Measurements from ENCODE around the gene USP4. TPM values are rescaled to one million over a fixed set of nuclear protein-coding genes. Genes with fewer than 3 reads are reported as not detected.
A peak's percentile ranks its signal among the peaks of the same experiment; 100 is the strongest.
"Not testable (repeated sequence)": the region's sequence is repeated elsewhere in the genome, so short reads cannot be mapped to it uniquely, and the experiment has no call there.

The USP4 gene
- total RNA-seq, 4 donors from 2014 or later = 19.8 to 32.6 (median 28.5) TPM

DNA sequence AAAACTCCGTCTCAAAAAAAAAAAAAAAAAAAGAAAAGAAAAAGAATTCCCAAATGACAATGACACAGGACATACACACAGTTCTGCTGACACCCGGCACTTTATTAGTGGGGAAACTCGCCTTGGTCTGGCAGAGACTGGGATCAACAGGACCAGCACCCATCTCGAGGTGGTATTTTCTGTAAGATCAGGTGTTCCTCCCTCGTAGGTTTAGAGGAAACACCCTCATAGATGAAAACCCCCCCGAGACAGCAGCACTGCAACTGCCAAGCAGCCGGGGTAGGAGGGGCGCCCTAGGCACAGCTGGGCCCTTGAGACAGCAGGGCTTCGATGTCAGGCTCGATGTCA lies 17.2 kb upstream of the USP4 start:
- not testable (repeated sequence) for DNase-seq, H3K9me3 ChIP-seq, H3K27me3 ChIP-seq
- Histone ChIP-seq H3K36me3 (peaks cover 25 to 26% of the 10 kb centered on the region in 2 donors), H3K4me1 (peaks cover 17 to 35% of the 10 kb centered on the region in 2 donors), H3K27ac (peak overlapping the region; percentile 68 to 89 (median 81)), H3K4me3 (replicated peaks in 1 of 3) (peak overlapping the region; percentile 7 to 76 (median 61))
- 28 to 43% methylated on average over 8 to 10 of the region's 10 CpGs for WGBS, 2 donors
- intact Hi-C loops (cut with DNase I) = loop anchor here (5.0 kb wide), 1 partner anchor 55 kb away; the partner anchor contains the start of genes RHOA and TCTA

DNA sequence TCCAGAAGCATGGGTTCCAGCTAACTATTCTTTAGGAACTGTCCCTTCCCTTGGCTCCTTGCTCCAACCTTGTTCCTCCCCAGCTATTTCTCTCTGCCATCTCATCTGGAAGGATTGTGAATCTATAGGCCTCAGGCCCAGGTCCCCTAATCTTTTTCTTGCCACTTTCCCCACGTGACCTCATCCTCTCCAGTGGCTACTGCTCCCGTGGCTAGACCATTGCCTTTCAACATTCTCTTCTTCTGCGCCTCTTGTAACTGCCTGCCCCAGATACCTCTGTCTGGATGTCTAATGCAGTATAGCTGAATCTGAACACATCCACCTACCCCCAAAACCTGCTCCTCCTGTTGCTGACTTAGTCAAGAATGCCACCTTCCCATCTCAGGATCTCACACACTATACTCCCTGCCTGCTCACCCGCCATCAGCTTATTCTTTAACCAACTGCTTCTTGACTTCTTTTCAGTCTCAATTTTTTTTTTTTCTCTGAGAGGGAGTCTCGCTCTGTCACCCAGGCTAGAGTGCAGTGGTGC lies 13.1 kb upstream of the USP4 start:
- no peak for DNase-seq
- no peaks in the 10 kb centered on the region for H3K36me3 ChIP-seq
- 90 to 92% methylated on average over 5 of the region's 5 CpGs for WGBS, 2 donors
- intact Hi-C loops (cut with DNase I) = no loop called here
- peaks cover 17 to 43% of the 10 kb centered on the region in 2 donors for H3K4me1 ChIP-seq
- no peak overlapping the region for H3K4me3 ChIP-seq (replicated peaks in 1 of 3)
- no peaks in the 10 kb centered on the region for H3K27me3 ChIP-seq
- no peak for TF ChIP-seq POLR2A (IDR thresholded peaks at IDR 0.05)
- no peak for TF ChIP-seq CTCF (IDR thresholded peaks at IDR 0.05)
- peak overlapping the region; percentile 57 to 81 (median 75) for H3K27ac ChIP-seq
- no peaks in the 10 kb centered on the region for H3K9me3 ChIP-seq

DNA sequence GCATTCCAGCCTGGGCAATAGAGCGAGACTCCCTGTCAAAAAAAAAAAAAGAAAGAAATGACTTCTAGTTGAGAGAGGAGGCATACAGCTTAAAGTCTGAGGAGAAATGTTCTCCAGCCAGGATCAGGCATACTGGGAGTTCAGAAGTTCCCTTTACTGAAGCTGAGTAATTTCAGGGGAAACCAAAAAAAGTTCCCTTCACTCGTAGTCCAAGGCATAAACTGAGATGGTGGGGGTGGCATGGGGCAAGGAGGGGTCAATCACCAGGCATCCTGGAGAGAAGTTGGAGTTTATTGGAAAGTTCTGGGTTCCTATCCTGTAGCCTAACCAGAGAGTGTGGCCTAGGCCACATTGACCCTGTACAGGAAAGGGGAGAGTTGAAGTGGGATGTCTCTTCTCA lies 12.4 kb upstream of the USP4 start:
- no peak for DNase-seq
- Histone ChIP-seq H3K36me3 (no peaks in the 10 kb centered on the region), H3K27me3 (no peaks in the 10 kb centered on the region), H3K4me3 (replicated peaks in 1 of 3) (no peak overlapping the region), H3K4me1 (peaks cover 17 to 43% of the 10 kb centered on the region in 2 donors), H3K9me3 (no peaks in the 10 kb centered on the region), H3K27ac (peak overlapping the region; percentile 57 to 81 (median 75))
- intact Hi-C loops (cut with DNase I) = no loop called here
- 48 to 63% methylated on average over 2 of the region's 2 CpGs for WGBS, 2 donors
- TF ChIP-seq POLR2A (IDR thresholded peaks at IDR 0.05) = no peak
- no peak for TF ChIP-seq CTCF (IDR thresholded peaks at IDR 0.05)

DNA sequence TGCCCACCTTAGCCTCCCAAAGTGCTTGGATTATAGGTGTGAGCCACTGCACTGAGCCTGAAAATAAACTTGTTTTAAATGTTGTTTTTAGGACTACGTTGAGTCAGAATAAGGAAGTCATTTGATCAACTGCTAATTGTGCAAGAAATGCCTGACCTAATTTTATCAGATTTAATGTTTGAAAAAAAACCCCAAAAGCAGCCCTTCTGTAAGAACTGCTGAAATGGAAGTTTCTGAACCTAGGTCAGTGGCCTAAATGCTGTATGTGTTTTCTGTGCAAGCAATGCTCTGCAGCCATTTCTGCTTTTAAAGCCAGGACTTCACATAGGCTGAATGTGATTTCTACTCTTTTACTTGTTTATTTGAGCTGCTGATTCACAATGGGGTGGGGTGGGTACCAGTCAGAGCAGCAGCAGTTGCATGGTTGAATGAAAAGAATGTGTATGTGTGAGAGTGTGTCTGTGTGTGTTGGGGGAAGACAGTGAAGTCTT lies 11.7 kb upstream of the USP4 start:
- DNase-seq = peak; percentile 42 to 51
- Histone ChIP-seq H3K36me3 (no peaks in the 10 kb centered on the region), H3K4me3 (replicated peaks in 1 of 3) (no peak overlapping the region), H3K27me3 (no peaks in the 10 kb centered on the region), H3K27ac (peak overlapping the region; percentile 57 to 81 (median 75)), H3K9me3 (no peaks in the 10 kb centered on the region), H3K4me1 (peaks cover 19 to 49% of the 10 kb centered on the region in 2 donors)
- no peak for TF ChIP-seq CTCF (IDR thresholded peaks at IDR 0.05)
- no peak for TF ChIP-seq POLR2A (IDR thresholded peaks at IDR 0.05)
- 7 to 8% methylated on average over 1 of the region's 1 CpG for WGBS, 2 donors
- intact Hi-C loops (cut with DNase I) = no loop called here

DNA sequence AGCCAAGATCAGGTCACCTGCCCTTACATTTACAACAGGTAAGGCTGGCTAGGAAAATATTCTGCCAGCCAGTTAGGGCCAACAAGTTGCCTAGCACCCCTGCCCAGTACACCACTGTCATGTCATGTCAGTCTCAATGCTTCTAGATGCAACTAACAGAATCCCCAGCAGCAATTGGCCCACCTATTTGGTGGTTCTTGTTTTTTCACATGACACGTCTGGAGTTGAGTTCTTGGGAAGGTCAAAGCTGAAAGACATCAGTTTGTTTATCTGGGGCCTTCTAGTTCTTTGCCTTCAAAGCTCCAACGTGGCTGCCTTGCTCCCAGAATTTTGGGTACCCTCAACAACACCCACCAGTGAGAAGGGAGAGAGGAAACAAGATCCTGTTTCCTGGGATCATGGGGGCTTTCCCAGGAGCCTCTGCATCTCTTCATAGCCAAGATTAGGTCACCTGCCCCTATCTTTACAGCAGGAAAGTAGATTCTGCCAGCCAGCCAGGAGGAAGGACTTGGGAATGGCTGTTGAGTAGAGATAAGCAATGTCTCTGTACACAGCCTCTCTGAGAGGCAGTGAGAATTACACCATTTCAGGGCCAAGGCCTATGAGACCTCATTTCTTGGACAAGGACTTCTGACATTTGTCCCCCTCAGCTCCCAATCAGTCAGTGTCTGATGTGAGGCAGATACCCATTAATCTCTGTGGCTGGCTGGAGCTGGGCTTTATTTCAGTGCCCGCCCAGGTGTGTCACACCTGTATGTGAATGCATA lies 9.7 kb upstream of the USP4 start:
- no peak for TF ChIP-seq CTCF (IDR thresholded peaks at IDR 0.05)
- TF ChIP-seq POLR2A (IDR thresholded peaks at IDR 0.05) = no peak
- no peak for DNase-seq
- 79 to 84% methylated on average over 3 of the region's 3 CpGs for WGBS, 2 donors
- H3K4me3 ChIP-seq (replicated peaks in 1 of 3) = no peak overlapping the region
- no peaks in the 10 kb centered on the region for H3K27me3 ChIP-seq
- peaks cover 26 to 51% of the 10 kb centered on the region in 2 donors for H3K4me1 ChIP-seq
- intact Hi-C loops (cut with DNase I) = loop anchor here (10.0 kb wide), 1 partner anchor 85 kb away; no protein-coding TSS in a partner anchor
- no peak overlapping the region for H3K27ac ChIP-seq
- no peaks in the 10 kb centered on the region for H3K36me3 ChIP-seq
- no peaks in the 10 kb centered on the region for H3K9me3 ChIP-seq

- not testable (repeated sequence) for H3K27ac ChIP-seq; H3K36me3 ChIP-seq; DNase-seq; H3K4me3 ChIP-seq (replicated peaks in 1 of 3); H3K9me3 ChIP-seq; H3K27me3 ChIP-seq
- peaks cover 26 to 55% of the 10 kb centered on the region in 2 donors for H3K4me1 ChIP-seq
- WGBS, 2 donors = 96% methylated on average over 12 of the region's 12 CpGs
- intact Hi-C loops (cut with DNase I) = loop anchor here (10.0 kb wide), 1 partner anchor 86 kb away; no protein-coding TSS in a partner anchor
Observed at GRCh38 chr3:49348361-49348760, 8.5 kb upstream of the USP4 start.
